OCI-LY1 (cell line): Measurements from ENCODE around the gene CEP20.
A peak's percentile ranks its signal among the peaks of the same experiment; 100 is the strongest.

Source experiments
- H2AFZ ChIP-seq: fragments of 200-600 bp; sonication (generic), shearing (Covaris generic); 2 replicates; pipeline ENCODE4 v1.6.0; 2014; ENCODE audit warnings: antibody characterized with exemption, mild to moderate bottlenecking, low read length
- H3F3A ChIP-seq: fragments of 200-600 bp; sonication (generic), shearing (Covaris generic); 2 replicates; pipeline ENCODE4 v1.6.0; 2014; ENCODE audit warnings: mild to moderate bottlenecking, antibody characterized with exemption, low read length, moderate library complexity; ENCODE audit not compliant: insufficient read depth
- H3K27ac ChIP-seq: fragments of 200-600 bp; sonication (generic); 2 replicates; pipeline ENCODE4 v1.5.1; 2014; ENCODE audit warnings: low read length, mixed run types, mild to moderate bottlenecking, low read depth; ENCODE audit not compliant: poor library complexity, severe bottlenecking
- H3K27me3 ChIP-seq: fragments of 200-600 bp; sonication (generic); 2 replicates; pipeline ENCODE4 v1.6.0; 2014; ENCODE audit warnings: antibody characterized with exemption, mild to moderate bottlenecking, low read length, moderate library complexity; ENCODE audit not compliant: insufficient read depth
- H3K36me3 ChIP-seq: fragments of 200-600 bp; sonication (generic); 2 replicates; pipeline ENCODE4 v1.6.1; 2014; ENCODE audit warnings: mild to moderate bottlenecking, antibody characterized with exemption, low read length, moderate library complexity, mixed read lengths; ENCODE audit not compliant: insufficient read depth
- H3K4me1 ChIP-seq: fragments of 200-600 bp; sonication (generic); 2 replicates; pipeline ENCODE4 v1.5.1; 2014; ENCODE audit warnings: mild to moderate bottlenecking, low read length, moderate library complexity; ENCODE audit not compliant: insufficient read depth, severe bottlenecking
- H3K4me2 ChIP-seq: fragments of 200-600 bp; sonication (generic), shearing (Covaris generic); 2 replicates; pipeline ENCODE4 v1.6.1; 2014; ENCODE audit warnings: low read length
- H3K4me3 ChIP-seq: fragments of 200-600 bp; sonication (generic); 2 replicates; pipeline ENCODE4 v1.5.1; 2014; ENCODE audit warnings: low read length, low read depth, mild to moderate bottlenecking, mixed read lengths; ENCODE audit not compliant: poor library complexity, severe bottlenecking
- H3K79me2 ChIP-seq: fragments of 200-600 bp; shearing (Covaris generic); 2 replicates; pipeline ENCODE4 v1.6.1; 2016; ENCODE audit warnings: mixed run types, low read length, mixed read lengths; ENCODE audit not compliant: insufficient read depth
- H3K9ac ChIP-seq: fragments of 200-600 bp; sonication (generic), shearing (Covaris generic); 2 replicates; pipeline ENCODE4 v1.6.1; 2014; ENCODE audit warnings: mild to moderate bottlenecking, low read length, mixed read lengths
- H3K9me2 ChIP-seq: fragments of 200-600 bp; sonication (generic), shearing (Covaris generic); 2 replicates; pipeline ENCODE4 v1.6.1; 2014; ENCODE audit warnings: low read depth, mild to moderate bottlenecking, low read length, mixed read lengths
- H3K9me3 ChIP-seq: fragments of 200-600 bp; shearing (Covaris generic); 2 replicates; pipeline ENCODE4 v1.6.1; 2014; ENCODE audit warnings: low read length, mixed read lengths
- H4K20me1 ChIP-seq: fragments of 200-600 bp; sonication (generic), shearing (Covaris generic); 2 replicates; pipeline ENCODE4 v1.6.0; 2016; ENCODE audit warnings: mild to moderate bottlenecking, low read length; ENCODE audit not compliant: insufficient read depth
- CTCF ChIP-seq: fragments of 200-600 bp; sonication (generic), shearing (Covaris generic); IDR thresholded peaks from 2 replicates; pipeline ENCODE4 v1.5.1; 2017; ENCODE audit warnings: mild to moderate bottlenecking, antibody characterized with exemption, low read length, moderate library complexity, mixed read lengths
- EZH2 ChIP-seq: fragments of 200-600 bp; sonication (generic), shearing (Covaris generic); IDR thresholded peaks from 2 replicates; pipeline ENCODE4 v1.8.0; 2017; ENCODE audit warnings: borderline replicate concordance, mixed run types, mild to moderate bottlenecking, antibody characterized with exemption, low read length, moderate library complexity, mixed read lengths

Gene CEP20

GRCh38 chr16:15879255-15879811 lies 9.1 kb downstream of the CEP20 start:
- Histone ChIP-seq H3K9me3 (no peaks in the 10 kb centered on the region), H3K79me2 (peaks cover 11% of the 10 kb centered on the region), H3K9ac (no peak overlapping the region), H3K27me3 (no peaks in the 10 kb centered on the region), H4K20me1 (no peaks in the 10 kb centered on the region), H3K4me2 (no peak overlapping the region), H3K9me2 (no peaks in the 10 kb centered on the region), H3F3A (no peaks in the 10 kb centered on the region), H2AFZ (no peak overlapping the region), H3K27ac (no peak overlapping the region), H3K4me3 (no peak overlapping the region), H3K4me1 (no peaks in the 10 kb centered on the region), H3K36me3 (peaks cover 66% of the 10 kb centered on the region)
- TF ChIP-seq EZH2 (no peak), CTCF (no peak)

- Histone ChIP-seq H3F3A (no peaks in the 10 kb centered on the region), H3K4me3 (no peak overlapping the region)
Observed at GRCh38 chr16:15876503-15876902, 11.9 kb downstream of the CEP20 start.

DNA sequence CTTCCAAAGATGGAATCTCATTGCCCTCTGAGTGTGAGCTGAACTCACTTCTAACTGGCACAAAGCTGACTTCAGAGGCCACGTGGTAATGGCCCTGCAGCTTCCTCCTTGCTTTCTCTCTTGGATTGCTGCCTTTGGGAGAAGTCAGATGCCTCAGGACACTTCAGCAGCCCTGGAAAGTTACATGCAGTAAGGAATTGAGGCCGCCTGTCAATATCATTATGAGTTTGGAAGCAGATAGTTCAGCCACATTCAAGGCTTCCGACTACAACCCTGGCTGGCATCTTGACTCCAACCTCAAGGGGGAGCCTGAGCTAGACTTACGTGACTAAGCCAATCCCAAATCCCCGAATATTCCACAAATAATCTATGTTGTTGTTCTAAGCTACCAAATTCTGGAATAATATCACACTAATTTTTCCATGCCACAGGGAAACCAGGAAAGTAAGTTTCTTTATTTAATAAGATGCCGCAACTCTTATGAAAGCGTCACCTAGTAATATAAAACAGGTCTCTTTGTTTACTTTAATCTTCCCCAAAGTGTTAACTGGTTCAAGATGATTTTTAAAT lies 13.6 kb downstream of the CEP20 start:
- H3K4me2 ChIP-seq: no peak overlapping the region
- no peaks in the 10 kb centered on the region for H3K27me3 ChIP-seq
- no peak overlapping the region for H2AFZ ChIP-seq
- H3K27ac ChIP-seq: no peak overlapping the region
- no peaks in the 10 kb centered on the region for H4K20me1 ChIP-seq
- no peaks in the 10 kb centered on the region for H3K9me2 ChIP-seq
- TF ChIP-seq CTCF: peak; percentile 87
- TF ChIP-seq EZH2: no peak
- no peaks in the 10 kb centered on the region for H3K4me1 ChIP-seq
- H3K4me3 ChIP-seq: no peak overlapping the region
- 0 out of 2 replicates have a peak, but pooled peaks cover 3% of the 10 kb centered on the region for H3K79me2 ChIP-seq
- no peak overlapping the region for H3K9ac ChIP-seq
- H3K36me3 ChIP-seq: peaks cover 55% of the 10 kb centered on the region
- no peaks in the 10 kb centered on the region for H3K9me3 ChIP-seq
- H3F3A ChIP-seq: no peaks in the 10 kb centered on the region

More at GRCh38 chr16:15876503-15876902, 11.9 kb downstream of the CEP20 start:
- Histone ChIP-seq H3K9me3 (no peaks in the 10 kb centered on the region), H3K4me1 (no peaks in the 10 kb centered on the region), H2AFZ (no peak overlapping the region), H3K36me3 (peaks cover 56% of the 10 kb centered on the region), H3K27ac (no peak overlapping the region), H3K9me2 (no peaks in the 10 kb centered on the region), H3K4me2 (no peak overlapping the region), H4K20me1 (no peaks in the 10 kb centered on the region), H3K79me2 (0 out of 2 replicates have a peak, but pooled peaks cover 3% of the 10 kb centered on the region), H3K27me3 (no peaks in the 10 kb centered on the region), H3K9ac (no peak overlapping the region)
- no peak for TF ChIP-seq EZH2
- TF ChIP-seq CTCF: no peak
